ENCODE results near the gene LBHD2.

The LBHD2 gene

DNA sequence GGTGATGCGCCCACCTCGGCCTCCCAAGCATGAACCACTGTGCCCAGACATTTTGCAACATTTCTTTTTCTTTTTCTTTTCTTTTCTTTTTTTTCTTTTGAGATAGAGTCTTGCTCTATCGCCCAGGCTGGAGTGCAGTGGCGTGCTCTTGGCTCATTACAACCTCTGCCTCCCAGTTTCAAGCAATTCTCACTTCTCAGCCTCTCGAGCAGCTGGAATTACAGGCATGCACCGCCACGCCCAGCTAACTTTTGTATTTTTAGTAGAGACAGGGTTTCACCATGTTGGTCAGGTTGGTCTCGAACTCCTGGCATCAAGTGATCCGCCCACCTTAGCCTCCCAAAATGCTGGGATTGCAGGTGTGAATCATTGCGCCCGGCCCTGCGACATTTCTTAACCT lies 19.0 kb upstream of the LBHD2 start:
- H2AFZ ChIP-seq (ENCODE audit: low read length), result no peak overlapping the region
- no peak overlapping the region for H3K14ac ChIP-seq (ENCODE audit: low read length)
- DNase-seq (ENCODE audit: low spot score), result no peak
- H3K18ac ChIP-seq (ENCODE audit: low read length), result no peak overlapping the region
- no peak overlapping the region for H3K9ac ChIP-seq (ENCODE audit: low read depth, low read length, poor library complexity)
- no peak overlapping the region for H2BK15ac ChIP-seq (ENCODE audit: low read length)
- peaks cover 0 to 2% of the 10 kb centered on the region in 2 donors for H3K4me1 ChIP-seq (ENCODE audit: control insufficient read depth in 2 of 2, insufficient read depth in 1 of 2, low read depth in 1 of 2, low read length in 2 of 2)
- no peak overlapping the region for H3K27ac ChIP-seq (replicated peaks; ENCODE audit: low read length)
- H3K4me3 ChIP-seq (ENCODE audit: low read length in 2 of 2), result no peak overlapping the region
- no peak overlapping the region for H2BK12ac ChIP-seq (ENCODE audit: low read length)
- H3K36me3 ChIP-seq (replicated peaks in 1 of 2; ENCODE audit: control insufficient read depth in 2 of 2, insufficient read depth in 2 of 2, low read length in 2 of 2), result no peaks in the 10 kb centered on the region
- H3K27me3 ChIP-seq (ENCODE audit: control insufficient read depth in 3 of 3, insufficient read depth in 3 of 3, low read depth in 1 of 3, low read length in 3 of 3), result peaks cover 0 to 3% (median 0%) of the 10 kb centered on the region in 3 experiments
- H2AK5ac ChIP-seq (ENCODE audit: low read depth, low read length), result no peak overlapping the region
- no peak overlapping the region for H4K8ac ChIP-seq (ENCODE audit: low read depth, low read length)
- no peaks in the 10 kb centered on the region for H3K79me1 ChIP-seq (ENCODE audit: low read depth, low read length)
- no peaks in the 10 kb centered on the region for H3K9me3 ChIP-seq (replicated peaks in 1 of 2; ENCODE audit: control insufficient read depth in 2 of 2, insufficient read depth in 1 of 2, low read depth in 1 of 2, low read length in 2 of 2)
- no peak overlapping the region for H3K23ac ChIP-seq (ENCODE audit: low read depth, low read length, poor library complexity)
- no peak overlapping the region for H2BK5ac ChIP-seq (ENCODE audit: low read length)
- H2BK120ac ChIP-seq (ENCODE audit: low read depth, low read length), result no peak overlapping the region
- H4K91ac ChIP-seq (ENCODE audit: low read depth, low read length, poor library complexity), result no peak overlapping the region
- no peak overlapping the region for H3K4ac ChIP-seq (ENCODE audit: low read length)
- WGBS, 2 donors (ENCODE audit: extremely low coverage in 2 of 2, insufficient read length in 2 of 2, insufficient replicate concordance in 1 of 2), result no CpG with 5 or more reads among the region's 12 CpGs
- H3K4me2 ChIP-seq (ENCODE audit: insufficient read depth, low read length, poor library complexity, severe bottlenecking), result no peak overlapping the region

- H3K23ac ChIP-seq (ENCODE audit: low read depth, low read length, poor library complexity), result no peak overlapping the region
- H3K4ac ChIP-seq (ENCODE audit: low read length), result no peak overlapping the region
- no peaks in the 10 kb centered on the region for H3K36me3 ChIP-seq (replicated peaks in 1 of 2; ENCODE audit: control insufficient read depth in 2 of 2, insufficient read depth in 2 of 2, low read length in 2 of 2)
- H2AFZ ChIP-seq (ENCODE audit: low read length), result no peak overlapping the region
- no peak overlapping the region for H3K27ac ChIP-seq (replicated peaks; ENCODE audit: low read length)
- H2BK5ac ChIP-seq (ENCODE audit: low read length), result no peak overlapping the region
- H3K79me1 ChIP-seq (ENCODE audit: low read depth, low read length), result no peaks in the 10 kb centered on the region
- H2BK15ac ChIP-seq (ENCODE audit: low read length), result no peak overlapping the region
- H3K4me2 ChIP-seq (ENCODE audit: insufficient read depth, low read length, poor library complexity, severe bottlenecking), result no peak overlapping the region
- no peak overlapping the region for H3K4me3 ChIP-seq (ENCODE audit: low read length in 2 of 2)
- H2AK5ac ChIP-seq (ENCODE audit: low read depth, low read length), result no peak overlapping the region
- no peak overlapping the region for H3K18ac ChIP-seq (ENCODE audit: low read length)
- no peak for DNase-seq (ENCODE audit: low spot score)
- no peak overlapping the region for H2BK12ac ChIP-seq (ENCODE audit: low read length)
- no peak overlapping the region for H2BK120ac ChIP-seq (ENCODE audit: low read depth, low read length)
- H3K14ac ChIP-seq (ENCODE audit: low read length), result no peak overlapping the region
- H3K27me3 ChIP-seq (ENCODE audit: control insufficient read depth in 3 of 3, insufficient read depth in 3 of 3, low read depth in 1 of 3, low read length in 3 of 3), result peaks cover 0 to 8% (median 2%) of the 10 kb centered on the region in 3 experiments
- WGBS, 2 donors (ENCODE audit: extremely low coverage in 2 of 2, insufficient read length in 2 of 2, insufficient replicate concordance in 1 of 2), result no CpG with 5 or more reads among the region's 7 CpGs
- H3K9me3 ChIP-seq (replicated peaks in 1 of 2; ENCODE audit: control insufficient read depth in 2 of 2, insufficient read depth in 1 of 2, low read depth in 1 of 2, low read length in 2 of 2), result no peaks in the 10 kb centered on the region
- H3K9ac ChIP-seq (ENCODE audit: low read depth, low read length, poor library complexity), result no peak overlapping the region
- no peak overlapping the region for H4K91ac ChIP-seq (ENCODE audit: low read depth, low read length, poor library complexity)
- H4K8ac ChIP-seq (ENCODE audit: low read depth, low read length), result no peak overlapping the region
- H3K4me1 ChIP-seq (ENCODE audit: control insufficient read depth in 2 of 2, insufficient read depth in 1 of 2, low read depth in 1 of 2, low read length in 2 of 2), result peaks cover 0 to 3% of the 10 kb centered on the region in 2 donors
These were observed 18.1 kb upstream of the LBHD2 start for GRCh38 chr14:103065861-103066260.

DNA sequence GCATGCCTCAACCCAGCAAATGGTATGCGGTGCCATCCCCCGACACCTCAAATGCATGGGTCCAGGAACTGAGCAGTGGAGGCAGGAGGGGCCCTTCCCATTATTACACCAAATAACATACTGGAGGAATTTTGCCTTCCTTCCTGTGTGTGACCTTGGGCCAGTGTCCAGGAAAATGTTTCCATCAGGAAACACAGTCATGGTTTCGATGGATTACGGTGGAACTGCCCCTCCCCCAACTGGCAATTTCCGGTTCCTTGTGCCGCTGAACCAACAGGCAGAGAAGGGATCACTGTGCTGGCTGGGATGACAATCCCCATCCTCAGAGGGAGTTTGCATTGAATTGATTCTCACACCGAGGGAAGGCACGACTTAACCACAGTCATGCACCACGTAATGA lies 17.6 kb upstream of the LBHD2 start:
- DNase-seq (ENCODE audit: low spot score), result no peak
- Histone ChIP-seq H3K4ac (ENCODE audit: low read length) (no peak overlapping the region), H2AFZ (ENCODE audit: low read length) (no peak overlapping the region), H3K14ac (ENCODE audit: low read length) (no peak overlapping the region), H3K9me3 (replicated peaks in 1 of 2; ENCODE audit: control insufficient read depth in 2 of 2, insufficient read depth in 1 of 2, low read depth in 1 of 2, low read length in 2 of 2) (no peaks in the 10 kb centered on the region), H2BK120ac (ENCODE audit: low read depth, low read length) (no peak overlapping the region), H2BK12ac (ENCODE audit: low read length) (no peak overlapping the region), H3K23ac (ENCODE audit: low read depth, low read length, poor library complexity) (no peak overlapping the region), H3K4me2 (ENCODE audit: insufficient read depth, low read length, poor library complexity, severe bottlenecking) (no peak overlapping the region), H2AK5ac (ENCODE audit: low read depth, low read length) (no peak overlapping the region), H3K27me3 (ENCODE audit: control insufficient read depth in 3 of 3, insufficient read depth in 3 of 3, low read depth in 1 of 3, low read length in 3 of 3) (peaks cover 0 to 13% (median 2%) of the 10 kb centered on the region in 3 experiments), H2BK5ac (ENCODE audit: low read length) (no peak overlapping the region), H3K36me3 (replicated peaks in 1 of 2; ENCODE audit: control insufficient read depth in 2 of 2, insufficient read depth in 2 of 2, low read length in 2 of 2) (no peaks in the 10 kb centered on the region), H4K8ac (ENCODE audit: low read depth, low read length) (no peak overlapping the region), H3K9ac (ENCODE audit: low read depth, low read length, poor library complexity) (no peak overlapping the region), H3K4me1 (ENCODE audit: control insufficient read depth in 2 of 2, insufficient read depth in 1 of 2, low read depth in 1 of 2, low read length in 2 of 2) (peaks cover 3 to 8% of the 10 kb centered on the region in 2 donors), H4K91ac (ENCODE audit: low read depth, low read length, poor library complexity) (no peak overlapping the region), H3K4me3 (ENCODE audit: low read length in 2 of 2) (no peak overlapping the region), H3K18ac (ENCODE audit: low read length) (no peak overlapping the region), H2BK15ac (ENCODE audit: low read length) (no peak overlapping the region), H3K79me1 (ENCODE audit: low read depth, low read length) (no peaks in the 10 kb centered on the region), H3K27ac (replicated peaks; ENCODE audit: low read length) (no peak overlapping the region)
- WGBS, 2 donors (ENCODE audit: extremely low coverage in 2 of 2, insufficient read length in 2 of 2, insufficient replicate concordance in 1 of 2), result no CpG with 5 or more reads among the region's 9 CpGs

DNA sequence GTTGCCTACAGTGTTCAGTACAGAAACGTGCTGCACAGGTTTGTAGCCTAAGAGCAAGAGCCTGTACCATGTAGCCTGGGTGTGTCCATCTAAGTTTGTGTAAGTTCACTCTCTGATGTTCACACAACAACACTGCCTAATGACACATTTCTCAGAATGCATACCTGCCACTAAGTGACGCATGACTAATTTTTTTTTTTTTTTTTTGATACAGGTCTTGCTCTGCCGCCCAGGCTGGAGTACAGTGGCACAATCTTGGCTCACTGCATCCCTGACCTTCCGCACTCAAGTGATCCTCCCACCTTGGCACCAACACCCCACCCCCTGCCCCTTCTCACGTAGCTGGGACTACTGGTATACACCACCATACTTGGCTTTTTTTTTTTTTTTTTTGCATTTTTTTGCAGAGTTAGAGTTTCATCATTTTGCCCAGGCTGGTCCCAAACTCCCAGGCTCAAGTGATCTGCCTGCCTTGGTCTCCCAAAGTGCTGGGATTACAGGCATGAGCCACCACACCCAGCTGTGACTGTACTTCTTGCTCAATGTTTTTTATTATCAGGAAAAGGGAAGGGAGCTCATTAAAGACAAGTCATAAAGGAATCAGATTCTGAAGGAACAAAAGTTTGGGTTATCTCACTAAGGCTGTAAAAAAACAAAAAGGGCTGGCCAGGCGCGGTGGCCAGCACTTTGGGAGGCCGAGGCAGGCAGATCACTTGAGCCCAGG lies 16.6 kb upstream of the LBHD2 start:
- no CpG with 5 or more reads among the region's 8 CpGs for WGBS, 2 donors (ENCODE audit: extremely low coverage in 2 of 2, insufficient read length in 2 of 2, insufficient replicate concordance in 1 of 2)
- H3K27ac ChIP-seq (replicated peaks; ENCODE audit: low read length), result no peak overlapping the region
- no peak overlapping the region for H2BK15ac ChIP-seq (ENCODE audit: low read length)

More for the DNA sequence above, 16.6 kb upstream of the LBHD2 start:
- Histone ChIP-seq H3K79me1 (ENCODE audit: low read depth, low read length) (no peaks in the 10 kb centered on the region), H2BK5ac (ENCODE audit: low read length) (no peak overlapping the region), H3K9ac (ENCODE audit: low read depth, low read length, poor library complexity) (no peak overlapping the region), H2AK5ac (ENCODE audit: low read depth, low read length) (no peak overlapping the region), H2BK120ac (ENCODE audit: low read depth, low read length) (no peak overlapping the region), H3K27me3 (ENCODE audit: control insufficient read depth in 3 of 3, insufficient read depth in 3 of 3, low read depth in 1 of 3, low read length in 3 of 3) (peaks cover 0 to 14% (median 2%) of the 10 kb centered on the region in 3 experiments), H3K18ac (ENCODE audit: low read length) (no peak overlapping the region), H3K4me2 (ENCODE audit: insufficient read depth, low read length, poor library complexity, severe bottlenecking) (no peak overlapping the region), H4K91ac (ENCODE audit: low read depth, low read length, poor library complexity) (no peak overlapping the region), H3K36me3 (replicated peaks in 1 of 2; ENCODE audit: control insufficient read depth in 2 of 2, insufficient read depth in 2 of 2, low read length in 2 of 2) (no peaks in the 10 kb centered on the region), H3K4ac (ENCODE audit: low read length) (no peak overlapping the region), H2AFZ (ENCODE audit: low read length) (no peak overlapping the region), H3K4me3 (ENCODE audit: low read length in 2 of 2) (no peak overlapping the region), H3K14ac (ENCODE audit: low read length) (no peak overlapping the region), H2BK12ac (ENCODE audit: low read length) (no peak overlapping the region), H4K8ac (ENCODE audit: low read depth, low read length) (no peak overlapping the region), H3K9me3 (replicated peaks in 1 of 2; ENCODE audit: control insufficient read depth in 2 of 2, insufficient read depth in 1 of 2, low read depth in 1 of 2, low read length in 2 of 2) (no peaks in the 10 kb centered on the region), H3K4me1 (ENCODE audit: control insufficient read depth in 2 of 2, insufficient read depth in 1 of 2, low read depth in 1 of 2, low read length in 2 of 2) (peaks cover 6 to 12% of the 10 kb centered on the region in 2 donors), H3K23ac (ENCODE audit: low read depth, low read length, poor library complexity) (no peak overlapping the region)
- no peak for DNase-seq (ENCODE audit: low spot score)

Data from neuronal stem cell (in vitro differentiated cells).